Astrocyte (in vitro differentiated cells and primary cell): ENCODE results near the gene LDB3.

Experiments
- EZH2 ChIP-seq: IDR thresholded peaks from 2 replicates; pipeline ENCODE4 v1.6.1; 2012; ENCODE audit warnings: mild to moderate bottlenecking, low read length, inconsistent platforms; ENCODE audit not compliant: insufficient read depth
- TF ChIP-seq, protein P1 (sequence below): IDR thresholded peaks from 2 replicates; pipeline ENCODE4 v1.5.1; 2011; ENCODE audit warnings: low read depth, mild to moderate bottlenecking, inconsistent platforms, low read length, moderate library complexity; ENCODE audit not compliant: insufficient read depth

DNA sequence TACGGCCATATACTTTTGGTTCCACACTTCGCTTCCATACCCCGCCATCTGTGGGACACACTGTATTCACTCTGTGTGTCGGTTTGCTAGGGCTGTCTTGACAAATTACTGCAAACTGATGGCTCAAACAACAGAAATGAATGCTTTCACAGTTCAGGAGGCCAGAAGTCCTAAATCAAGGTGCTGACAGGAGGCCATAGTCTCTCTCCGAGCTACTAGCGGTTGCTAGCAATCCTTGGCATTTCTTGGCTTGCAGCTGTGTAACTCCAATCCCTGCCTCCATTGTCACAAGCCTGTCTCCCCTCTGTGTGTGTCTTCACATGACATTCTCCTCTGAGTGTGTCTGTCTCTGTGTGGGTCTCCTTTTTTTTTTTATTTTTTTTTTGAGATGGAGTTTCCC lies 59.2 kb downstream of the LDB3 start:
- TF ChIP-seq, protein P1, sequence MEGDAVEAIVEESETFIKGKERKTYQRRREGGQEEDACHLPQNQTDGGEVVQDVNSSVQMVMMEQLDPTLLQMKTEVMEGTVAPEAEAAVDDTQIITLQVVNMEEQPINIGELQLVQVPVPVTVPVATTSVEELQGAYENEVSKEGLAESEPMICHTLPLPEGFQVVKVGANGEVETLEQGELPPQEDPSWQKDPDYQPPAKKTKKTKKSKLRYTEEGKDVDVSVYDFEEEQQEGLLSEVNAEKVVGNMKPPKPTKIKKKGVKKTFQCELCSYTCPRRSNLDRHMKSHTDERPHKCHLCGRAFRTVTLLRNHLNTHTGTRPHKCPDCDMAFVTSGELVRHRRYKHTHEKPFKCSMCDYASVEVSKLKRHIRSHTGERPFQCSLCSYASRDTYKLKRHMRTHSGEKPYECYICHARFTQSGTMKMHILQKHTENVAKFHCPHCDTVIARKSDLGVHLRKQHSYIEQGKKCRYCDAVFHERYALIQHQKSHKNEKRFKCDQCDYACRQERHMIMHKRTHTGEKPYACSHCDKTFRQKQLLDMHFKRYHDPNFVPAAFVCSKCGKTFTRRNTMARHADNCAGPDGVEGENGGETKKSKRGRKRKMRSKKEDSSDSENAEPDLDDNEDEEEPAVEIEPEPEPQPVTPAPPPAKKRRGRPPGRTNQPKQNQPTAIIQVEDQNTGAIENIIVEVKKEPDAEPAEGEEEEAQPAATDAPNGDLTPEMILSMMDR: no peak
- no peak for TF ChIP-seq EZH2
